ENCODE data around the gene ANP32B. TPM values are rescaled to one million over a fixed set of nuclear protein-coding genes. Genes with fewer than 3 reads are reported as not detected.

Gene ANP32B
- total and polyA plus RNA-seq, 2 donors (not counting 1 experiment from before 2014, with no cell fraction given), result 17.6 to 138 TPM

DNA sequence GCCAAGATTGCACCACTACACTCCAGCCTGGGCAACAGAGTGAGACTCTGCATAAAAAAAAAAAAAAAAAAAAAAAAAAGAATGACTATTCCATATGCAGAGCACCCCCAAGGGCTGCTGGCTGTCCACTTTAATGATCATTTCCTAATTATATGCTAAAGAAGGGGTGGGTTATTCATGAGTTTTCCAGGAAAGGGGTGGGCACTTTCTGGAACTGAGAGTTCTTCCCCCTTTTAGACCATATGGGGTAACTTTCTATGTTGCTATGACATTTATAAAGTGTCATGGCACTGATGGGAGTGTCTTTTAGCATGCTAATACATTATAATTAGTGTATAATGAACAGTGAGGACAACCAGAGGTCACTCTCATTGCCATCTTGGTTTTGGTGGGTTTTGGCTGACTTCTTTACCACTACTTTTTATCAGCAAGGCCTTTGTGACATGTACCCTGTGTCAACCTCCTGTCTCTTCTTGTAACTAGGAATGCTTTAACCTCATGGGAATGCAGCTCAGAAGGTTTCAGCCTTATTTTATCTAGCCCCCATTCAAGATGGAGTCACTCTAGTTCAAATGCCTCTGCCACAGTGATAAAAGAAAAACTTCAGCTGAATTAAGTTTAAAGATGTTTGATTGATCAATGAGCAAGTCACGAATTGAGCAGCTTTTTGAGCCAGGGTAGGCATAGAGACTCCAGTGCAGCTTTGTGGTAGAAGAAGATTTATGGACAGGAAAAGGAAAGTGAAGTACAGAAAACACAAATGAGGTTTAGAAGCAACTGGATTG, 66.3 kb downstream of the ANP32B start:
- CTCF ChIA-PET, result no interaction called here
- 30% methylated on average over 1 of the region's 1 CpG for WGBS (ENCODE audit: insufficient coverage)
- peaks cover 19 to 23% of the 10 kb centered on the region in 2 donors for H3K4me1 ChIP-seq (ENCODE audit: control insufficient read depth in 2 of 2, insufficient read depth in 2 of 2, low read length in 2 of 2)
- H2AFZ ChIP-seq (ENCODE audit: insufficient read depth, low read depth, low read length, poor library complexity, severe bottlenecking), result no peak overlapping the region
- no peak overlapping the region for H3K27ac ChIP-seq (ENCODE audit: low read length in 2 of 2)
- peaks cover 0 to 9% (median 4%) of the 10 kb centered on the region in 3 donors for H3K9me3 ChIP-seq (ENCODE audit: control extremely low read depth in 1 of 3, control insufficient read depth in 2 of 3, insufficient read depth in 1 of 3, low read length in 2 of 3)
- Mint-ChIP-seq H3K27ac (no peak overlapping the region), H3K4me3 (no peak overlapping the region), H3K27me3 (no peaks in the 10 kb centered on the region), H3K4me1 (peaks cover 29% of the 10 kb centered on the region), H3K9me3 (ENCODE audit: insufficient read depth) (peaks cover 3% of the 10 kb centered on the region)
- intact Hi-C loops (cut with micrococcal nuclease), result no loop called here
- peaks cover 24% of the 10 kb centered on the region for H3K79me2 ChIP-seq (ENCODE audit: control insufficient read depth, insufficient read depth, low read length)
- no peaks in the 10 kb centered on the region for H3K27me3 ChIP-seq (replicated peaks in 1 of 4; ENCODE audit: control extremely low read depth in 1 of 4, control insufficient read depth in 3 of 4, insufficient read depth in 4 of 4, low read length in 3 of 4)
- no peaks in the 10 kb centered on the region for H3K36me3 ChIP-seq (replicated peaks in 1 of 2; ENCODE audit: control extremely low read depth in 1 of 2, control insufficient read depth in 1 of 2, extremely low read depth in 1 of 2, insufficient read depth in 2 of 2, low read length in 1 of 2)
- H4K20me1 ChIP-seq (ENCODE audit: control insufficient read depth, insufficient read depth, low read length, poor library complexity, severe bottlenecking), result no peaks in the 10 kb centered on the region
- TF ChIP-seq CTCF (IDR thresholded peaks at IDR 0.05), result no peak
- no peak for TF ChIP-seq EZH2 (IDR thresholded peaks at IDR 0.05; ENCODE audit: borderline replicate concordance, insufficient read depth, low read depth, low read length, poor library complexity, severe bottlenecking)
- POLR2A ChIA-PET, result no interaction called here
- ATAC-seq (ENCODE audit: low read depth), result no peak
- H3K4me3 ChIP-seq (ENCODE audit: control extremely low read depth in 1 of 5, extremely low read depth in 1 of 5, insufficient read depth in 1 of 5, low read depth in 2 of 5, low read length in 4 of 5), result no peak overlapping the region
- H3K9ac ChIP-seq (ENCODE audit: low read length), result no peak overlapping the region
- H3K4me2 ChIP-seq (replicated peaks; ENCODE audit: low read depth, low read length, poor library complexity, severe bottlenecking), result no peak overlapping the region
- DNase-seq, result no peak

- intact Hi-C loops (cut with micrococcal nuclease), result no loop called here
- Mint-ChIP-seq H3K27ac (no peak overlapping the region), H3K9me3 (ENCODE audit: insufficient read depth) (no peaks in the 10 kb centered on the region), H3K4me3 (no peak overlapping the region), H3K4me1 (peaks cover 22% of the 10 kb centered on the region), H3K27me3 (no peaks in the 10 kb centered on the region)
- no peak overlapping the region for H2AFZ ChIP-seq (ENCODE audit: insufficient read depth, low read depth, low read length, poor library complexity, severe bottlenecking)
- H3K9ac ChIP-seq (ENCODE audit: low read length), result no peak overlapping the region
- H3K4me2 ChIP-seq (replicated peaks; ENCODE audit: low read depth, low read length, poor library complexity, severe bottlenecking), result no peak overlapping the region
- no peaks in the 10 kb centered on the region for H3K27me3 ChIP-seq (replicated peaks in 1 of 4; ENCODE audit: control extremely low read depth in 1 of 4, control insufficient read depth in 3 of 4, insufficient read depth in 4 of 4, low read length in 3 of 4)
- H3K4me1 ChIP-seq (ENCODE audit: control insufficient read depth in 2 of 2, insufficient read depth in 2 of 2, low read length in 2 of 2), result peaks cover 12 to 15% of the 10 kb centered on the region in 2 donors
- peaks cover 18% of the 10 kb centered on the region for H3K79me2 ChIP-seq (ENCODE audit: control insufficient read depth, insufficient read depth, low read length)
- ATAC-seq (ENCODE audit: low read depth) (no peak), DNase-seq (no peak)
- H3K27ac ChIP-seq (ENCODE audit: low read length in 2 of 2), result no peak overlapping the region
- no peak overlapping the region for H3K4me3 ChIP-seq (ENCODE audit: control extremely low read depth in 1 of 5, extremely low read depth in 1 of 5, insufficient read depth in 1 of 5, low read depth in 2 of 5, low read length in 4 of 5)
- no CpG with 5 or more reads among the region's 4 CpGs for WGBS (ENCODE audit: insufficient coverage)
- H4K20me1 ChIP-seq (ENCODE audit: control insufficient read depth, insufficient read depth, low read length, poor library complexity, severe bottlenecking), result no peaks in the 10 kb centered on the region
- ChIA-PET POLR2A (no interaction called here), CTCF (interaction anchor here (1.4 kb wide), 2 partner anchors 13 to 16 kb away, joined by 5 to 6 read pairs; no protein-coding TSS in a partner anchor)
- no peaks in the 10 kb centered on the region for H3K36me3 ChIP-seq (replicated peaks in 1 of 2; ENCODE audit: control extremely low read depth in 1 of 2, control insufficient read depth in 1 of 2, extremely low read depth in 1 of 2, insufficient read depth in 2 of 2, low read length in 1 of 2)
- peaks cover 0 to 4% (median 4%) of the 10 kb centered on the region in 3 donors for H3K9me3 ChIP-seq (ENCODE audit: control extremely low read depth in 1 of 3, control insufficient read depth in 2 of 3, insufficient read depth in 1 of 3, low read length in 2 of 3)
- TF ChIP-seq EZH2 (IDR thresholded peaks at IDR 0.05; ENCODE audit: borderline replicate concordance, insufficient read depth, low read depth, low read length, poor library complexity, severe bottlenecking) (no peak), CTCF (IDR thresholded peaks at IDR 0.05) (no peak)
Observed at GRCh38 chr9:98050351-98050750, 67.2 kb downstream of the ANP32B start.

All from B cell (primary cell).